Natural killer cell treated with Interleukin-12 subunit alpha and Interleukin-12 subunit beta and Interleukin-15 and Interleukin-18, amount 100 ng/mL, for 72 hours (primary cell): ENCODE measurements around the gene NR2F1. TPM values are rescaled to one million over a fixed set of nuclear protein-coding genes. Genes with fewer than 3 reads are reported as not detected.

ENCODE experiments used
- ATAC-seq, 2 donors: fragments of 150-1000 bp; cut with Tn5 transposase in 1 of 2; sonication (Bioruptor Pico), chemical (Tn5 transposase) in 1 of 2; 2 replicates each; pipeline ENCODE4 v1.10.0; 2021
- DNase-seq: peaks from one replicate; pipeline ENCODE4 v3.0.0; 2022; ENCODE audit warnings: low spot score
- H3K27ac Mint-ChIP-seq, 2 donors: 1 replicate in 1 of 2; 2 replicates in 1 of 2; pipeline ENCODE4 v1.8.0; 2022; ENCODE audit warnings: mixed read lengths in 2 of 2, mild to moderate bottlenecking in 1 of 2, moderate library complexity in 1 of 2
- H3K27me3 Mint-ChIP-seq, 2 donors: 1 replicate in 1 of 2; 2 replicates in 1 of 2; pipeline ENCODE4 v1.8.0; 2022; ENCODE audit warnings: mixed read lengths in 2 of 2
- H3K36me3 Mint-ChIP-seq: one replicate; pipeline ENCODE4 v1.8.0; 2022; ENCODE audit warnings: mixed read lengths
- H3K4me1 Mint-ChIP-seq, 2 donors: 1 replicate in 1 of 2; 2 replicates in 1 of 2; pipeline ENCODE4 v1.8.0; 2022; ENCODE audit warnings: low read depth in 2 of 2, mixed read lengths in 2 of 2, mild to moderate bottlenecking in 1 of 2
- H3K4me3 Mint-ChIP-seq: one replicate; pipeline ENCODE4 v1.8.0; 2022; ENCODE audit warnings: mixed read lengths
- H3K9me3 Mint-ChIP-seq: 2 replicates; pipeline ENCODE4 v1.8.0; 2022; ENCODE audit warnings: mixed read lengths
- total RNA-seq, 2 donors: library from RNA; stranded (reverse); gene quantifications; one replicate each; pipeline ENCODE4 v1.2.3, GENCODE V29; 2022

The NR2F1 gene
- total RNA-seq, 2 donors from 2014 or later = not detected

DNA sequence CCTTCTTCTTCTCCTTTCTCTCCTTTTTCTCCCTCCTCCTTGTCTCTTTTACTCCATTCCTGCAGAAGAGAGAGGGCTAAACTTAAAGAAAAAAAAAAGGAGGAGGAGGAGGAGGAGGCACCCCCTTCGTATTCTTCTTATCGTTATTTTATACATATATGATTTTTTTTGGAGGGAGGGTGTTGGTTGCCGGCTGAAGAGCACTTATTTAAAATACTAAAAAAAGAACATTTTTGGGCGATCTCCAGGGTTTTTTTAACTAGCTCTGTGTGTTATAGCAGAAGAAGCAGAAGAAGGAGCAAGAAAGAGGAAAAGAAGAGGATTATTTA is 381 bp downstream of the NR2F1 start:
- Mint-ChIP-seq H3K9me3 (no peaks in the 10 kb centered on the region), H3K27me3 (peaks cover 31 to 37% of the 10 kb centered on the region in 2 donors), H3K4me1 (peaks cover 24 to 28% of the 10 kb centered on the region in 2 donors), H3K27ac (no peak overlapping the region), H3K36me3 (peaks cover 7% of the 10 kb centered on the region), H3K4me3 (no peak overlapping the region)
- ATAC-seq = no peak
- DNase-seq = no peak

DNA sequence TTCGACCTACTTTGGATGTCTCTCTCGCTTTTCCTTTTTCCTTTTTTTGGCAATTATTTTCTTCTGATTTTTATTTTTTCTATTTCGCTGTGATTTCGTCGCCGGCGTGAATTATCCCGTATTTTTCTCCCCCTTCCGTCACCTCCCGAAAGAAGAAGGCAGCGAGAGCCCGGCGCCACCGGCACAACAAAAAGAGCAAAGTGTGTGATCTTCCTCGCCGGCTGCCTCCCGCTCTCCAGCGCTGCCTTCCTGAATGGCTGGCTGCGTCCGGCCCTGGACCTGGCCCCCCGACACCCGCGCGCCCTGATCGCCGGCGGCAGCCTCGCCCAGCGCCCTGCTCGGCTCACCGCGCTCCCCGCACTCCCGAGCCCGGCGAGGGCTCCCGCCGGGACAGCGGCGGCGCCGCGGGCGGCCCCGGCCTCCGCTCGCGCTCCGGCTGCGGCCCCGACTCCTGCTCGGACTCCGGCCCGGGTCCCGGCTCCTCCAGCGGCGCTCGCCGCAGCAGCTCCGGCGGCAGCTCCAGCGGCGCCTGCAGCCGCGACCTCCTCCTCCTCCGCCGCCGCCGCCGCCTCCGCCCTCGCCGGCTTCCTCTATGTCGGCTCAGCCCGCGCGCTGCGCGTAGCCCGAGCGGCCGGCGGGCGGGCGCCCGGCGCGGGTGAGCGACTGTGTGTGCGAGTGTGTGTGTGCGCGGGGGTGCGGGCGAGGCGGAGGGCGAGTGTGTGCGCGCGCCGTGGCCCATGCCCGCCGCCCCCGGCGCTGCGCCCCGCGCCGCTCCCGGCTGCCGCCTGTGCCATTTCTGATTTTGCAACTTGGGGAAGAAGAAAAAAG is 960 bp downstream of the NR2F1 start:
- H3K27ac Mint-ChIP-seq = no peak overlapping the region
- H3K4me1 Mint-ChIP-seq = peaks cover 25 to 26% of the 10 kb centered on the region in 2 donors
- H3K27me3 Mint-ChIP-seq = peaks cover 33 to 39% of the 10 kb centered on the region in 2 donors
- no peaks in the 10 kb centered on the region for H3K9me3 Mint-ChIP-seq
- DNase-seq (no peak), ATAC-seq (peak; percentile 52 to 70)
- H3K36me3 Mint-ChIP-seq = peaks cover 11% of the 10 kb centered on the region
- peak overlapping the region; percentile 27 for H3K4me3 Mint-ChIP-seq

DNA sequence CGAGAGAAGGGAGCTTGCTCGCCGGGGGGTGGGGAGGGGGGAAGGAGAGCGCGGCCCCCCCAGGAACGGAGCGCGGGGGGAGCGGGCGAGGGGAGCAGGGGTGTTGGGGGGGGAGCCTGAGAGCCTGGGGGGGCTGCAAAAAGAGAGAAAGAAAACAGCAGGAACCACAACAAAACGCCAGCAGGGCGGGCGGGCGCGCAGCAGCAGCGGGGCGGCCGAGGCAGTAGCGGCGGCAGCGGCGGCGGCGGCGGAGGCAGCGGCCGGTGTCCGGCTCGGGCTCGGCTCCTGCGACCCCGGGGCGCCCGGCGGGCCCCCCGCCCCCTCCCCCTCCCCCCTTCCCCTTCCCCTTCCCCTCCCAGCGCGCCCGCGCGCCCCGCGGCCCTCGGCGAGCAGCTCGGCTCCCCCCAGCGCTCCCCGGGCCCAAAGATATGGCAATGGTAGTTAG is 1.6 kb downstream of the NR2F1 start:
- Mint-ChIP-seq H3K36me3 (peaks cover 11% of the 10 kb centered on the region), H3K27me3 (peaks cover 40 to 46% of the 10 kb centered on the region in 2 donors), H3K27ac (no peak overlapping the region), H3K4me3 (peak overlapping the region; percentile 27), H3K4me1 (peaks cover 25 to 29% of the 10 kb centered on the region in 2 donors), H3K9me3 (no peaks in the 10 kb centered on the region)
- DNase-seq = no peak
- no peak for ATAC-seq

DNA sequence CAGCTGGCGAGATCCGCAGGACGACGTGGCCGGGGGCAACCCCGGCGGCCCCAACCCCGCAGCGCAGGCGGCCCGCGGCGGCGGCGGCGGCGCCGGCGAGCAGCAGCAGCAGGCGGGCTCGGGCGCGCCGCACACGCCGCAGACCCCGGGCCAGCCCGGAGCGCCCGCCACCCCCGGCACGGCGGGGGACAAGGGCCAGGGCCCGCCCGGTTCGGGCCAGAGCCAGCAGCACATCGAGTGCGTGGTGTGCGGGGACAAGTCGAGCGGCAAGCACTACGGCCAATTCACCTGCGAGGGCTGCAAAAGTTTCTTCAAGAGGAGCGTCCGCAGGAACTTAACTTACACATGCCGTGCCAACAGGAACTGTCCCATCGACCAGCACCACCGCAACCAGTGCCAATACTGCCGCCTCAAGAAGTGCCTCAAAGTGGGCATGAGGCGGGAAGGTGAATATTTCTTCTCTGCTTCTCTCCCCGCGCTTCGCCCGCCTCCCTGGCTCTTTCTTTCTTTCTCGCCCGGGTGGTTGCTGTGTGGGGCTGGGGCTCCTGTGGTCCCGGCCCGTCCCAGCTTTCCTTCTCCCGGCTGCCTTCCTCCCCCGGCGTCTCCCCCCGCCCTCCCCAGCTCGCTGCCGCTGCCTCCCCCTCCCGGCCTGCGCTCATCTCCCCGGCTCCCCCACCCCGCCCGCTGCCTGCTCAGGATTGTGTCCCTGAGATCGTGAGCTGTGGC is 2.2 kb downstream of the NR2F1 start:
- Mint-ChIP-seq H3K36me3 (peaks cover 11% of the 10 kb centered on the region), H3K9me3 (no peaks in the 10 kb centered on the region), H3K27ac (no peak overlapping the region), H3K4me3 (peak overlapping the region; percentile 82), H3K4me1 (peaks cover 24 to 27% of the 10 kb centered on the region in 2 donors), H3K27me3 (peaks cover 43 to 50% of the 10 kb centered on the region in 2 donors)
- ATAC-seq = peak in 1 of 2 donors; percentile 22
- no peak for DNase-seq

DNA sequence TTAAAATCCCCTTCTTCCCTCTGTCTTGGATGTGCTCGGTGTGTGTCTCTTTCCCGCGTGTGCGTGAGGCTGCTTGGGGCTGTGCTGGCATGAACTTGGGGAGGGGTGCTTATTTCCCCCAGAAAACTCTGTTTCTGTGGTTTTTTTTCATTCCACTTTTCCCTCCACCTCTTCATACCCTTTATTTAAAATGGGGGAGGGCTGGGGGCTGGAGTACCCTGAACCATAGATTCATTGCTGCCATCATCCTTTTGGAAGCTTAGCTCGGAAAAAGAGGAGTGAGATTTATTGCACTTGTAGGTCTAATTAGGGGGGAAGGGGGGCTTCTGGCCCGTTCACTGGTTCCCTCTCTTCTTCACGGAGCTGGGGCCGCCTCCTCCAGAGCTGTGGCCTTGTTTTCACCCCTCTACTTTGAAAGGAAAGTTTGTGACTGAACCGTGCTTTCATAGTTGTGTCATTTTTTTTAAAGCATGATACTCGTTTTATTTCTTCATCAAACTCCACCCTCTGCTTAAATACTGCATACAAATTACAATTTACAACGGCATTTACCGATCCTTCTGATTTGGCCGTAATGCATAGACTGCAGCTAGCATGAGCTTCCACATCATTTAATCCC is 2.9 kb downstream of the NR2F1 start:
- Mint-ChIP-seq H3K9me3 (no peaks in the 10 kb centered on the region), H3K4me3 (peak overlapping the region; percentile 82), H3K27ac (no peak overlapping the region), H3K27me3 (peaks cover 39 to 46% of the 10 kb centered on the region in 2 donors), H3K4me1 (peaks cover 18 to 21% of the 10 kb centered on the region in 2 donors), H3K36me3 (peaks cover 11% of the 10 kb centered on the region)
- ATAC-seq (no peak), DNase-seq (no peak)

DNA sequence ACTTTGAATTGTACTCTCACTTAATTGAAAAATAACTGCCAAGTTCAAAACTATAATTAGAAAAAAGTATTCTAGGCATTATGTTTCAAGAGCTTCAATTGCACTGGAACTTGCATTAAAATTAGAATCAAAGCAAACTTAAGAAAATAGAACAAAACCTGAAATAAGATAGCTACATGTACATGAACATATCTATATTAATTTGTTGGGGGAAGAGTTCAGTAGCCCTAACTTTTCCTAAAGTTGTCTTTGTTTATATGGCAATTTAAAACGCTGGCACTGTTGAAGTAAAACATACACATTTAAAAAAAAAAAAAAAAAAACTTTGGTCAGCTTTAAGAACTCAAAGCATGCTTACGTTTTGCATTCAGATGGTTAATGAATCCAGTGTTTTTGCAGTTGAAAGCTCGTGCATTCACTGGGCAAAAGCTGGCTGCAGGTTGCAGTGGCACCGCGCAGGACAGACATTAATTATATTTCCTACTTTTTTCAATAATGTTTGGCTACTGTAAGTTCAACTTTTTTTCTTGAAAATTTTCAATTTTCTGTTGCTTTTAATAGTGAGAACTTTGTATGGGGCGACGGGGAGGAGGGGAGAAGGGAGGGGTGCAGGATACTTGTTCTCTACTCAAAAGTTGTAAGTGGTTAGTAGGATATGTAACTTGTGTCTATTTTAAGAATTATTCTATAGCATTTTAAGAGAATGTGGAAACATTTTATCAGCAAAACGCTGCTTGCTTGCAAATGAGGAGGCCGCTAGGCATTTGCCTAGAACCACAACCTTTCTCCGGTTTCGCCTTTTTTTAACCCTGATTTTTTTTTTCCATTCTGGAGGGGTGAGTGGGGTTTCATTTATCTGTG is 3.9 kb downstream of the NR2F1 start:
- Mint-ChIP-seq H3K9me3 (no peaks in the 10 kb centered on the region), H3K4me1 (peaks cover 15 to 19% of the 10 kb centered on the region in 2 donors), H3K27me3 (peaks cover 40 to 50% of the 10 kb centered on the region in 2 donors), H3K36me3 (peaks cover 11% of the 10 kb centered on the region), H3K27ac (no peak overlapping the region), H3K4me3 (no peak overlapping the region)
- no peak for ATAC-seq
- no peak for DNase-seq

DNA sequence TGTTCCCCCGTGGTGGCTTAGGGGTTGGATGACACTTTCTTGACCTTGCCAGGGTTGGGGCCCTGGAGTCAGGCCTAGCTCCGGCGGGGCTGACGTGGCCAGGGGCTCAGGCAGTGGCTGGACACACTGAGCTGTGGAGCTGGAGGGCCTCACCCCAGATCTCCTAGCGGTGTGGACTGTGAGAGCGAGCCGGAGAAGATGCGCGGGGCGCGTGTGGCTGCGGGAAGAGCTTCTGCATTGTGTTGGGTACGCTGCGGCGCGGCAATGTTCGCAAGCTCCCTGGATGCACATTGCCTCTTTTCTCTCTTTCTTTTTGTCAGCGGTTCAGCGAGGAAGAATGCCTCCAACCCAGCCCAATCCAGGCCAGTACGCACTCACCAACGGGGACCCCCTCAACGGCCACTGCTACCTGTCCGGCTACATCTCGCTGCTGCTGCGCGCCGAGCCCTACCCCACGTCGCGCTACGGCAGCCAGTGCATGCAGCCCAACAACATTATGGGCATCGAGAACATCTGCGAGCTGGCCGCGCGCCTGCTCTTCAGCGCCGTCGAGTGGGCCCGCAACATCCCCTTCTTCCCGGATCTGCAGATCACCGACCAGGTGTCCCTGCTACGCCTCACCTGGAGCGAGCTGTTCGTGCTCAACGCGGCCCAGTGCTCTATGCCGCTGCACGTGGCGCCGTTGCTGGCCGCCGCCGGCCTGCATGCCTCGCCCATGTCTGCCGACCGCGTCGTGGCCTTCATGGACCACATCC is 4.8 kb downstream of the NR2F1 start:
- ATAC-seq (peak; percentile 2 to 16), DNase-seq (no peak)
- Mint-ChIP-seq H3K27me3 (peaks cover 46 to 58% of the 10 kb centered on the region in 2 donors), H3K9me3 (no peaks in the 10 kb centered on the region), H3K36me3 (peaks cover 11% of the 10 kb centered on the region), H3K27ac (no peak overlapping the region), H3K4me1 (peaks cover 15 to 19% of the 10 kb centered on the region in 2 donors), H3K4me3 (no peak overlapping the region)

DNA sequence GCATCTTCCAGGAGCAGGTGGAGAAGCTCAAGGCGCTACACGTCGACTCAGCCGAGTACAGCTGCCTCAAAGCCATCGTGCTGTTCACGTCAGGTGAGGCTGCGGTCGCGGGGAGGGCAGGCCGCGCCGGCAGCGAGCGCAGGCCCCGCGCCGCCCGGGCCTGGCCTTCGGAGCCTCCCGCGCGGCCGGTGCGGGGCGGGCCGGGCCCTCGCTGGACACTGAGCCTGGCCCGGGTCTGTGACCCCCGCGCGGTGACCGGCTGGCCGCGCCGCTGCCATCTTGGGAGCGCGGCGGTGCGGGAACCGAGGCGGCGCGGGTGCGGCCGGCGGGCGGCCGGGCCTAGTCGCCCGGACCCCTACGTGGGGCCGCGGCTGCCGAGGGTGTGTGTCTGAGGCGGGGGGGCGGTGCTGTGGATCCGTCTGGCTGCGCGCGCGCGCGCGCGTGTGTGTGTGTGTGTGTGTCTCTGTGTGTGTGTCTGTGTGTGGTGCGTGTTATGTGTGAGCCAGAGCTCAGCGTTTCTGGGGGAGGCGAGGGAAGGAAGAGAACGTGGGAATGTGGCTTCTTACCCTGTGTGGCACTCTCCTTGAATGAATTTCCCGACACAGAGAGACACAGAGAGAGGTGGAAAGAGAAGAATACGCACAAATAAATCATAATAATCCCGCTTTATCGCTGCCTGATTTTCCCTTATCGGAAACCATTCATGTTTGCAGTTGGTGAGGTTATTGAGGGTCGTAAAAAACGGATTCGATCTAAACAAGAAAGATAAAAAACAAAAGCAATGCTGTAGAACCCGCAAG is 5.5 kb downstream of the NR2F1 start:
- DNase-seq (no peak), ATAC-seq (peak; percentile 11 to 18)
- Mint-ChIP-seq H3K4me1 (peaks cover 15 to 20% of the 10 kb centered on the region in 2 donors), H3K27ac (no peak overlapping the region), H3K36me3 (peaks cover 11% of the 10 kb centered on the region), H3K4me3 (peak overlapping the region; percentile 41), H3K9me3 (no peaks in the 10 kb centered on the region), H3K27me3 (peaks cover 52 to 66% of the 10 kb centered on the region in 2 donors)

DNA sequence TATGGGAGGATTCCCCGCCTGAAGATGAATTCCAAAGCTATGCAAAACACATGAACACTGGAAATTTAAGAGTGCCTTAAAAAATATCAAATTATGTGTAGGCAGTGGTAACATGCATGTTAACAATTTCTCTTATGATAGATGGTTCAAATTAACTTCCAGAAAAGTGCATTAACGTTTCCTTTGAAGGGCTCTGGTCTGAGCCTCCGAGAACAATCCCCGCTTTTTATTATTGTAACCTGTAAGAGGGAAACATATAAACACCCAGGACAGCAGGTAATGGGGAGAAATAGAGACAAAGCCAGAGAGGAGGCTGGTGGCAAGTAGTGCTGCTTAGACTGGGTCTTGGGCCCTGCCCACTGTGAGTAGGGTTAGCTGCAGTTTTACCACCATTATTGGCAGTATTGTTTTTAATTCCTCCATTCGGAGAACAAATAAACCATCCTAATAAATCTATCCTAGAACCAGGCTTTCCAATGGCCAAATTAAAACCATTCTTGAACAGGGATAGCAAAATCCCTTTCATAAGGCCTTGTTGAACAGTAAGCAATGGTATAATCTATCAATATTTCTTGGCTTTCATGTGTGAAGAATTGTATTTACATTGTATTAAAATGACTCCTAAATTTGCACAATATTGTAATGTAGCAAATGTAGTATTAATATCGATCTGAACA is 6.3 kb downstream of the NR2F1 start:
- H3K36me3 Mint-ChIP-seq = peaks cover 11% of the 10 kb centered on the region
- peaks cover 15 to 24% of the 10 kb centered on the region in 2 donors for H3K4me1 Mint-ChIP-seq
- no peak overlapping the region for H3K27ac Mint-ChIP-seq
- no peaks in the 10 kb centered on the region for H3K9me3 Mint-ChIP-seq
- DNase-seq = no peak
- H3K27me3 Mint-ChIP-seq = peaks cover 57 to 73% of the 10 kb centered on the region in 2 donors
- H3K4me3 Mint-ChIP-seq = peak overlapping the region; percentile 41
- no peak for ATAC-seq

DNA sequence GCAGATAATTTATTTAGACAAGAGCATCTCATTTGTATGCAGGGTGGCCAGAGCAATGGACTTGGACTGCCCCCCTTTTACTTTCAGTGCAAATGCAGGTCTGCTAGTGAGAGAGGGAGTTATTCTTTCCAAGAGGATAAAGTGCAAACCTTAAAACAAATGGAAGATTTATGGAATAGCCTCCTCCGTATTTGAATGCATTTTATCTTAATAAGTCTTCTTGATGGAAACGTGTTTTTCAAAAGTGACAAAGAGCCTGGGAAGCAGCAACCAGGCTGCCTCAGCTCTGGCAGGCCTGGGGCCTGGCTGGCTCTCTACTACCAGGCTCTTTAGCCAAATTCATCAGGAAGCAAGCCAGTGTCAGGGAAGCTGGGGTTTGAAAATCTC is 6.8 kb downstream of the NR2F1 start:
- no peak overlapping the region for H3K27ac Mint-ChIP-seq
- no peak overlapping the region for H3K4me3 Mint-ChIP-seq
- no peaks in the 10 kb centered on the region for H3K9me3 Mint-ChIP-seq
- H3K4me1 Mint-ChIP-seq = peaks cover 15 to 24% of the 10 kb centered on the region in 2 donors
- peaks cover 11% of the 10 kb centered on the region for H3K36me3 Mint-ChIP-seq
- peaks cover 60 to 78% of the 10 kb centered on the region in 2 donors for H3K27me3 Mint-ChIP-seq
- no peak for ATAC-seq
- DNase-seq = no peak

DNA sequence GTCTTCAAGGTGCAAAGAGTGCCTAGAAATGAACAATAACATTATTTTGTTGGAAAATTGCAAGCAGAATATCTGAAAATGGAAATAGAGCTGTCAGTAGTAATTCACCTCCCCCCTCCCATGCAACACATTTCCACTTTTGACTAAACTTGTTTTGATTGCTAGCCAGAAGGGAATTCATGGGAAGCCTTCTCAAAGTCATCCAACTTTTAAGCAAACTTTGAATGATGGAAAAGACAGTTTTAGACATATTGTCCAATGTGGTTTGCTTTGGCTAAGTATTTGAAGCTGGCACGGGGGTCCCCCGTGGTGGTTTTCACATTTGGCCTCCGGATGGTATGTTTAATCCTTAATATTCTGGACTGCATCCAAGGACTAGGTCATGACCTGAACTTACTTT is 7.5 kb downstream of the NR2F1 start:
- Mint-ChIP-seq H3K27ac (no peak overlapping the region), H3K4me3 (no peak overlapping the region), H3K9me3 (no peaks in the 10 kb centered on the region), H3K4me1 (peaks cover 13 to 24% of the 10 kb centered on the region in 2 donors), H3K36me3 (peaks cover 11% of the 10 kb centered on the region), H3K27me3 (peaks cover 63 to 77% of the 10 kb centered on the region in 2 donors)
- ATAC-seq = no peak
- DNase-seq = no peak
